Stomach (tissue), 4 donors: ENCODE data around the gene FBXL7.

Experiments used
- CTCF ChIP-seq, 7 experiments: fragments of 450-650 bp in 4 of 7; fragments of 200-600 bp in 3 of 7; sonication (generic) in 3 of 7; IDR thresholded peaks; one replicate each; pipeline ENCODE4 v1.5.1; 2016 to 2019; ENCODE audit warnings: antibody characterized with exemption in 7 of 7, control low read depth in 2 of 7, mild to moderate bottlenecking in 1 of 7
- EP300 ChIP-seq: sonication (generic); formaldehyde crosslinking; IDR thresholded peaks from one replicate; pipeline ENCODE4 v1.6.1; 2017; ENCODE audit warnings: antibody characterized with exemption
- POLR2AphosphoS5 ChIP-seq, 3 donors: sonication (generic); formaldehyde crosslinking; IDR thresholded peaks; one replicate each; pipeline ENCODE4 v1.6.1; 2016; ENCODE audit warnings: antibody characterized with exemption in 3 of 3

GRCh38 chr5:15785531-15785981 is 285.6 kb downstream of the FBXL7 start:
- TF ChIP-seq POLR2AphosphoS5 (IDR thresholded peaks at IDR 0.05) = no peak
- TF ChIP-seq EP300 = no peak
- no peak for TF ChIP-seq CTCF (IDR thresholded peaks at IDR 0.05)
